ENCODE measurements around the gene LTC4S.

The LTC4S gene

DNA sequence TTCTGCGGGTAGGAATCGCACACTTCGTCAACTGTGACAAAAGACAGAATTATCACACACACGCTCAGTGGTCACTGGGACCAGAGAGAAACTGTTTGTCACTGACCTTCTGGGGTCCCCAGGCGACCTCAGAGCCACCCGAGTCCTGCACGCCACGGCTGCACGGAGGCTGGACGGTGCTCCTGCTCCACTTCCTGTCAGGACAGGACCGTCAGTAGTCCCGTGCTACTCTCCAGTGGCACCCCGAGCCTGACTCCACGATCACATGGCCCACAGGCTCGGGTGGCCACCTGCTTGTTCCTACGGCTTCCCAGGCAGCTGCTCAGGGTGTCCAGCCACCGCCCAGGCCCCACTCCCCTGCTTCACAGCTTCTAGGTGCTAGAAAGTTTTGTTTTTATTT, 47.0 kb downstream of the LTC4S start:
- no peak for DNase-seq (ENCODE audit: low read depth in 2 of 3, low spot score in 2 of 3)

DNA sequence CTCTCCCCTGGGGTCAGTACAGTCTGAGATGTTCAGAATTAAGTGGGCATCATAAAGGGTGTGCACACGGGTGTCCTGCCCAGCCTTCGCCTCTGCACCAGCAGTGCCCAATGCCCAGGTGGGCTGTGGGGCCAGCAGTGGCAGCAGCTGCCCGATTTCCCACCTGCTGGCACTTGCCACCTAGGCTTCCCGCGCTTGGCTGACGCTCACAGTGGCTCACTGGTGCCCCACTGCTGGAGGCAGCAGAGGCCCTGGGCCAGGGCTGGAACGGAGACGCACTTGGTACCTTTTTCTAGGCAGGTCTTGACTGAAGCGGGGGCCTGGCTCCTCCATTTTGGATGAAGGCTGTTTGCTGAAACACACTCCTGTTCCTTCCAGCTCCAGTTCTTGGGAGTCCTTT, 47.8 kb downstream of the LTC4S start:
- no peak for DNase-seq (ENCODE audit: low read depth in 2 of 3, low spot score in 2 of 3)

Measured in activated CD8-positive, alpha-beta memory T cell treated with anti-CD3 and anti-CD28 coated beads for 48 hours (primary cell).